Ascending aorta (tissue), 2 donors: ENCODE results near the gene RSPH6A. TPM values are rescaled to one million over a fixed set of nuclear protein-coding genes. Genes with fewer than 3 reads are reported as not detected.
A peak's percentile ranks its signal among the peaks of the same experiment; 100 is the strongest.

Experiments
- DNase-seq, 2 donors: peaks; one replicate each; pipeline ENCODE4 v3.0.0-alpha.2; 2019; ENCODE audit warnings: low spot score in 2 of 2
- H3K27ac ChIP-seq, 2 donors: fragments of 200-600 bp; sonication (generic); one replicate each; pipeline ENCODE4 v1.5.1; 2016 to 2017; ENCODE audit warnings: mild to moderate bottlenecking in 1 of 2
- H3K27me3 ChIP-seq: fragments of 200-600 bp; sonication (generic); one replicate; pipeline ENCODE4 v1.5.1; 2017
- H3K36me3 ChIP-seq, 2 donors: fragments of 200-600 bp; sonication (generic); one replicate each; pipeline ENCODE4 v1.5.1; 2016
- H3K4me1 ChIP-seq, 2 donors: fragments of 200-600 bp; sonication (generic); one replicate each; pipeline ENCODE4 v1.5.1; 2016 to 2017; ENCODE audit warnings: mild to moderate bottlenecking in 1 of 2
- H3K4me3 ChIP-seq, 2 donors: fragments of 200-600 bp; sonication (generic); one replicate each; pipeline ENCODE4 v1.5.1; 2016 to 2017; ENCODE audit warnings: mild to moderate bottlenecking in 1 of 2
- H3K9me3 ChIP-seq, 2 donors: fragments of 200-600 bp; sonication (generic); one replicate each; pipeline ENCODE4 v1.5.1; 2016
- CTCF ChIP-seq, 3 experiments: fragments of 200-600 bp in 2 of 3; fragments of 450-650 bp in 1 of 3; sonication (generic) in 2 of 3; IDR thresholded peaks; one replicate each; pipeline ENCODE4 v1.5.1; 2016 to 2019; ENCODE audit warnings: antibody characterized with exemption in 3 of 3, mild to moderate bottlenecking in 1 of 3, moderate library complexity in 1 of 3
- intact Hi-C: fragments of 100-400 bp; cut with DNase I; formaldehyde crosslinking; loops from one replicate; pipeline ENCODE4 v1.15.1; 2023
- total RNA-seq: library from RNA; depleted of rRNA; stranded (reverse); fragments of >200 nt; gene quantifications from one replicate; pipeline ENCODE4 v1.1.0, GENCODE V29; 2016

The RSPH6A gene
- total RNA-seq, 1 donor from 2014 or later: not detected

DNA sequence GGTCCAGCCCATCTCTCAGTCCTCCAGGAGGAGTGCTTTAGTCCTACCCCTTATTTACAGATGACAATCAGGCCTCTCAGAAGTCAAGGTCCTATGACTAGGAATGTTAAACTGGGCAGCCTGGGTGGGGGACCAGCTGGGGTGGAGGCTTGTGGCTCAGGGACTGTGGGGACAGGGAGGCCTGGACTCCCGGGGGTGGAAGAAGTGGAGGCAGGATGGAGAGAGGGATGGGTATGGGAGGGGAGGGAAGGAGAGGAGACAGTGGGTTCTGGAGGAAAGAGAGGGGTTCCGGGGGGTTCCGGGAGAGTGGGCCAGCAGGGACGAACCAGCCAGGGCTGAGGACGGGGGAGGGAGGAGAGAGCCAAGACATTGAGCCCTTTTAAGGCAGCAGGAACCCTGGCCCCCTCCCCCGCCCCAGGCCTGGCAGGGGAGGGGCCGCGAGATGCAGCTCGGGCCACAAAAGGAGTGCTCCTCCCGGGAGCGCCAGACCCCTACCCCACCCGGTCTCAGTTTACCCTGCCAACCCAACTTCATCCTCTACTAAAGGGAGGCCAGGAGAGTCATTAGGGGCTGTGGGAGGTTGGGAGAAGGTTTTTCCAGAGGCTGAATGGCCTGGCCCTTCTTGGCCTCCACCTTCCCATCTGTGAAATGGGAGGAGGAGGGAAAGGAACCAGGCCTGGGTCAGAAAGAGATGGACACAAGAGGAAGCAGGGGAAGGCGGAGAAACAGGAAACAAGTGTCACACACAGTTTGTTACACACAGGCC is 34.5 kb downstream of the RSPH6A start:
- intact Hi-C loops: no loop called here
- no peak for DNase-seq
- peaks cover 11 to 42% of the 10 kb centered on the region in 2 donors for H3K4me1 ChIP-seq

GRCh38 chr19:45780146-45780447 is 35.0 kb downstream of the RSPH6A start:
- H3K27me3 ChIP-seq: no peaks in the 10 kb centered on the region
- DNase-seq: no peak
- peak overlapping the region; percentile 93 to 94 for H3K27ac ChIP-seq
- peaks cover 11 to 37% of the 10 kb centered on the region in 2 donors for H3K4me1 ChIP-seq
- H3K4me3 ChIP-seq: peak overlapping the region; percentile 71 to 94
- H3K9me3 ChIP-seq: no peaks in the 10 kb centered on the region
- H3K36me3 ChIP-seq: peaks cover 29 to 35% of the 10 kb centered on the region in 2 donors
- TF ChIP-seq CTCF (IDR thresholded peaks at IDR 0.05): no peak
- intact Hi-C loops: no loop called here

More for the DNA sequence above, 34.5 kb downstream of the RSPH6A start:
- Histone ChIP-seq H3K27me3 (no peaks in the 10 kb centered on the region), H3K9me3 (no peaks in the 10 kb centered on the region), H3K4me3 (peak overlapping the region; percentile 71 to 94), H3K36me3 (peaks cover 31 to 39% of the 10 kb centered on the region in 2 donors), H3K27ac (peak overlapping the region; percentile 93 to 94)
- no peak for TF ChIP-seq CTCF (IDR thresholded peaks at IDR 0.05)

DNA sequence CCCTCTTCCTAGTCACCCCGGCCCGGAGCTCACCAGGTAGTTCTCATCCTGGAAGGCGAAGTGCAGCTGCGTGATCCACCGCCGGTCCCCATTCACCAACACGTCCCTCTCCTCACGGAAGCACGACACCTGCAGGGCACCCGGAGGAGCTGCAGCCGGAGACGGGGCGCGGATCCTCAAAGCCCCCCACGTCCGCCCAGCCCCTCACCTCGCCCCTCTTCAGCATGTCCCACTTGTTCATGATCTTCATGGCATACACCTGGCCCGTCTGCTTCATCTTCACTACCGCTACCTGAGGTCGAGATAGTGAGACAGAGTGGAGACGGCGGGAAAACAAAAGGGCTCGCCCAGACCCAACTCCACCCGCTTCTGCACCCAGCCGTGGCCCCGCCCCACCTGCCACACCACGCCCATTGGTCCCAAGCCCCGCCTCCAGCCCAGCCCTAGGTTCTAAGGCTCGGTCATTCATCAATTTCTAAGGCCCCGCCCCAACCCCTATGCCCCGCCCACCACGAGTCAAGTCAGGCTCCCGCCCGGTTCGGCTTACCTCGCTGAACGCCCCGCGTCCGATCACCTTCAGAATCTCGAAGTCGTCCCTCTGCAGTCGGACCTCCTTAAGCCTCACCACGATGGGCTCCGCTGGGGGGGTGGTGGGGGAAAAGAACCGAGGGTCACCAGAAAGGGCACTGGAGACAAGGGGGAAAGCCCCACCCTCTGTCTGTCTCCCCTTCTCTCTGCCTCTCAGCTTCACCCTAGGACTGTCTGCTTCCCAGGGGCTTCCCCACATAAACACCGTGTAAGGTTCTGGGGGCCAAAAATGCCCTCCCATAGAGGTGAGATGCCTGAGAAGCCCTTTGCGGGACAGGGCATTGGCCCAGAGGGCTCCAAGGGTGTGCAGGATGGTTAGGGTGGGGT is 35.6 kb downstream of the RSPH6A start:
- H3K36me3 ChIP-seq: peaks cover 34 to 39% of the 10 kb centered on the region in 2 donors
- H3K9me3 ChIP-seq: no peaks in the 10 kb centered on the region
- intact Hi-C loops: loop anchor here (1.0 kb wide), 1 partner anchor 9 kb away; no protein-coding TSS in a partner anchor
- TF ChIP-seq CTCF (IDR thresholded peaks at IDR 0.05): peak; percentile 17 to 51 (median 42)
- H3K4me3 ChIP-seq: peak overlapping the region; percentile 71 to 94
- peaks cover 11 to 31% of the 10 kb centered on the region in 2 donors for H3K4me1 ChIP-seq
- H3K27me3 ChIP-seq: no peaks in the 10 kb centered on the region
- peak overlapping the region; percentile 93 to 94 for H3K27ac ChIP-seq
- DNase-seq: peak in 1 of 2 donors; percentile 89

DNA sequence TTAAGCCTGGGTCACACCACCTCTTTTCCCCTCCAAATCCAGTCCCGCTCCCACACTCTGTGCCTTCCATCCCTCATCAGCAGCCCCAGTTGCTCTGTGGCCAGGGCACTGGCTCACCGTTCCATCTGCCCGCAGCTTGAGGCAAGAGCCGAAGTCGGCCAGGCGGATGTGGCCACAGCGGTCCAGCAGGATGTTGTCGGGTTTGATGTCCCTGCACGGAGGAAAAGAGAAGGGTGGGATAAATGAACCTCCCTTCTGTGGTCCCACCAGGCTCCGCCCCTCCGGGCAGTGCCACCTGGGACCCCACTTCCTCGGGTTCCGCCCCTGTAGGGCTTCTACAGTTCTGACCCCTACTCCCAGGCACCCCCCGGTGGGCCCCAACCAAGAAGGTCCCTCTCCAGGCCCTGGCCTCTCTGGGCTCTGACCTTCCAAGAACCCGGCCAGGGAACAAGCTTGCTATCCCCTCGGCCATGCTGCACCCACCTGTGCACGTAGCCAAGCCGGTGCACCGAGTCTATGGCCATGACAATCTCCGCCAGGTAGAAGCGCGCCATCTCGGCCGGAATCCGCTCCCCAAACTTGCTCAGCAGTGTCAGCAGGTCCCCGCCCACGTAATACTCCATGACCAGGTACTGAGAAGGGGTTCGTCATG is 37.0 kb downstream of the RSPH6A start:
- H3K36me3 ChIP-seq: peaks cover 39 to 42% of the 10 kb centered on the region in 2 donors
- peaks cover 4 to 17% of the 10 kb centered on the region in 2 donors for H3K4me1 ChIP-seq
- peak overlapping the region in 1 of 2 donors; percentile 16 for H3K27ac ChIP-seq
- intact Hi-C loops: no loop called here
- H3K9me3 ChIP-seq: no peaks in the 10 kb centered on the region
- no peaks in the 10 kb centered on the region for H3K27me3 ChIP-seq
- no peak for DNase-seq
- H3K4me3 ChIP-seq: no peak overlapping the region
- TF ChIP-seq CTCF (IDR thresholded peaks at IDR 0.05): no peak

GRCh38 chr19:45777395-45777961 is 37.6 kb downstream of the RSPH6A start:
- DNase-seq: no peak
- no peak overlapping the region for H3K27ac ChIP-seq
- no peaks in the 10 kb centered on the region for H3K27me3 ChIP-seq
- no peaks in the 10 kb centered on the region for H3K9me3 ChIP-seq
- intact Hi-C loops: no loop called here
- H3K4me3 ChIP-seq: no peak overlapping the region
- no peak for TF ChIP-seq CTCF (IDR thresholded peaks at IDR 0.05)
- peaks cover 45 to 48% of the 10 kb centered on the region in 2 donors for H3K36me3 ChIP-seq
- peaks cover 4 to 16% of the 10 kb centered on the region in 2 donors for H3K4me1 ChIP-seq
